ENCODE data around the gene PLA2G4F.

PLA2G4F gene

GRCh38 chr15:42152921-42153698 lies 3.3 kb downstream of the PLA2G4F start:
- DNase-seq (ENCODE audit: low spot score), result no peak
- no peak for TF ChIP-seq CTCF (IDR thresholded peaks at IDR 0.05; ENCODE audit: extremely low read depth, missing control alignments)

- no peak for DNase-seq (ENCODE audit: low spot score)
- no peak for TF ChIP-seq CTCF (IDR thresholded peaks at IDR 0.05; ENCODE audit: extremely low read depth, missing control alignments)
Measured at GRCh38 chr15:42152196-42152920, 4.1 kb downstream of the PLA2G4F start.

GRCh38 chr15:42151736-42152135 lies 4.7 kb downstream of the PLA2G4F start:
- no peak for TF ChIP-seq CTCF (IDR thresholded peaks at IDR 0.05; ENCODE audit: extremely low read depth, missing control alignments)
- DNase-seq (ENCODE audit: low spot score), result no peak

GRCh38 chr15:42151141-42151561 lies 5.3 kb downstream of the PLA2G4F start:
- no peak for TF ChIP-seq CTCF (IDR thresholded peaks at IDR 0.05; ENCODE audit: extremely low read depth, missing control alignments)
- no peak for DNase-seq (ENCODE audit: low spot score)

GRCh38 chr15:42150219-42150970 lies 6.0 kb downstream of the PLA2G4F start:
- TF ChIP-seq CTCF (IDR thresholded peaks at IDR 0.05; ENCODE audit: extremely low read depth, missing control alignments), result no peak
- DNase-seq (ENCODE audit: low spot score), result no peak

GRCh38 chr15:42149493-42150218 lies 6.8 kb downstream of the PLA2G4F start:
- no peak for TF ChIP-seq CTCF (IDR thresholded peaks at IDR 0.05; ENCODE audit: extremely low read depth, missing control alignments)
- DNase-seq (ENCODE audit: low spot score), result no peak

Data from GM20000 (cell line).